ENCODE measurements around the gene HK1.

DNA sequence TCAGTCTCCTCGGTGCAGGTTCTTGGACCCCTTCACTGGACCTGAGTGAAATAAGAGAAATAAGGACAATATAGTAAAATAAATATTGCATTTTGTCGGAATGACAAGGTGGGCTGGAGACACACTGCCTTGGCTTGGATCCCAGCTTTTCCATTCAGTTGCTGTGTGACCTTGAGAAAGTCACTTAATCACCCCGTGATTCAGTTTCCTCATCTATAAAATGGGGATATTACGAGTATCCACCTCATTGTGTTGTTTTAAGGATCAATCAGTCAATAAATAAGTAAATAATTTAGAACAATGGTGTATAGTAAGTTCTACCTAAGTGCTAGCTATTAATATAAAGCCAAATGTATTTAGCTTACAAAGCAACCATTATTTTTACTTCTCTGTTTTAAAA, 29.1 kb downstream of the HK1 start:
- TF ChIP-seq ZBTB7B (CRISPR knock-in tag; IDR thresholded peaks at IDR 0.05), result no peak
- TF ChIP-seq, protein P1, sequence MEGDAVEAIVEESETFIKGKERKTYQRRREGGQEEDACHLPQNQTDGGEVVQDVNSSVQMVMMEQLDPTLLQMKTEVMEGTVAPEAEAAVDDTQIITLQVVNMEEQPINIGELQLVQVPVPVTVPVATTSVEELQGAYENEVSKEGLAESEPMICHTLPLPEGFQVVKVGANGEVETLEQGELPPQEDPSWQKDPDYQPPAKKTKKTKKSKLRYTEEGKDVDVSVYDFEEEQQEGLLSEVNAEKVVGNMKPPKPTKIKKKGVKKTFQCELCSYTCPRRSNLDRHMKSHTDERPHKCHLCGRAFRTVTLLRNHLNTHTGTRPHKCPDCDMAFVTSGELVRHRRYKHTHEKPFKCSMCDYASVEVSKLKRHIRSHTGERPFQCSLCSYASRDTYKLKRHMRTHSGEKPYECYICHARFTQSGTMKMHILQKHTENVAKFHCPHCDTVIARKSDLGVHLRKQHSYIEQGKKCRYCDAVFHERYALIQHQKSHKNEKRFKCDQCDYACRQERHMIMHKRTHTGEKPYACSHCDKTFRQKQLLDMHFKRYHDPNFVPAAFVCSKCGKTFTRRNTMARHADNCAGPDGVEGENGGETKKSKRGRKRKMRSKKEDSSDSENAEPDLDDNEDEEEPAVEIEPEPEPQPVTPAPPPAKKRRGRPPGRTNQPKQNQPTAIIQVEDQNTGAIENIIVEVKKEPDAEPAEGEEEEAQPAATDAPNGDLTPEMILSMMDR (CRISPR knock-in tag; IDR thresholded peaks at IDR 0.05), result no peak
- no peak for TF ChIP-seq ZNF337 (CRISPR knock-in tag; IDR thresholded peaks at IDR 0.05; ENCODE audit: borderline replicate concordance, low read depth)

Data from HepG2 (cell line).